GM18907 (cell line): ENCODE data around the gene CAT.

Experiments used
- ATAC-seq: cut with Tn5 transposase; IDR thresholded peaks from one replicate; pipeline ENCODE4 v1.9.1; 2021; ENCODE audit warnings: mild to moderate bottlenecking, moderate library complexity; ENCODE audit not compliant: unreplicated experiment

Gene CAT

GRCh38 chr11:34521265-34521664, 82.5 kb downstream of the CAT start:
- ATAC-seq, result no peak
